ENCODE data around the gene ALPI. TPM values are rescaled to one million over a fixed set of nuclear protein-coding genes. Genes with fewer than 3 reads are reported as not detected.
"Not testable (repeated sequence)": the region's sequence is repeated elsewhere in the genome, so short reads cannot be mapped to it uniquely, and the experiment has no call there.

Gene ALPI
- total RNA-seq, 4 donors from 2014 or later: not detected

DNA sequence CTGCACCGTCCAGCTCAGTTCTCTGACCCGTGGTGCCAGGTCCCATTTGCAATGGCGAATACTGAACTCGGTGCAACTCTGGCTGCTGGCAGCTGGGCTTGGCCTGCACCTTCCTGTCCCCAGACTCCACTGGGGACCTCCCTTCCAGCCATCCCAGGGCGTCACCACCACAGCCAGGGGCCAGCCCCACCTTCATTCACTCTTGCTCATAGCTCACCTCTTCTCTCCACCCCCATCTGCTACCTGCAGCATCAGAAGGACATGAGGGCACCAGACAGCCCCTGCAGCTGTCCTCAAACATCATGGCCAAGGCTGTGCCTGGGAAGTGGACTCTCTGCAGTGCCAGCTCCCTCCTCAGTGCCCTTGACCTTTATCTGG is 16.2 kb upstream of the ALPI start:
- H3K4me1 ChIP-seq: peaks cover 0 to 5% (median 0%) of the 10 kb centered on the region in 3 donors
- WGBS, 2 donors: 20% methylated on average over 1 of the region's 5 CpGs; no CpG with 5 or more reads in 1 of the 2 donors
- no peaks in the 10 kb centered on the region for H3K9me3 ChIP-seq
- H3K4me3 ChIP-seq: no peak overlapping the region
- intact Hi-C loops (cut with DNase I): loop anchor here (10.0 kb wide), 1 partner anchor 535 kb away; no protein-coding TSS in a partner anchor
- DNase-seq: no peak
- no peaks in the 10 kb centered on the region for H3K36me3 ChIP-seq
- TF ChIP-seq, protein P1, sequence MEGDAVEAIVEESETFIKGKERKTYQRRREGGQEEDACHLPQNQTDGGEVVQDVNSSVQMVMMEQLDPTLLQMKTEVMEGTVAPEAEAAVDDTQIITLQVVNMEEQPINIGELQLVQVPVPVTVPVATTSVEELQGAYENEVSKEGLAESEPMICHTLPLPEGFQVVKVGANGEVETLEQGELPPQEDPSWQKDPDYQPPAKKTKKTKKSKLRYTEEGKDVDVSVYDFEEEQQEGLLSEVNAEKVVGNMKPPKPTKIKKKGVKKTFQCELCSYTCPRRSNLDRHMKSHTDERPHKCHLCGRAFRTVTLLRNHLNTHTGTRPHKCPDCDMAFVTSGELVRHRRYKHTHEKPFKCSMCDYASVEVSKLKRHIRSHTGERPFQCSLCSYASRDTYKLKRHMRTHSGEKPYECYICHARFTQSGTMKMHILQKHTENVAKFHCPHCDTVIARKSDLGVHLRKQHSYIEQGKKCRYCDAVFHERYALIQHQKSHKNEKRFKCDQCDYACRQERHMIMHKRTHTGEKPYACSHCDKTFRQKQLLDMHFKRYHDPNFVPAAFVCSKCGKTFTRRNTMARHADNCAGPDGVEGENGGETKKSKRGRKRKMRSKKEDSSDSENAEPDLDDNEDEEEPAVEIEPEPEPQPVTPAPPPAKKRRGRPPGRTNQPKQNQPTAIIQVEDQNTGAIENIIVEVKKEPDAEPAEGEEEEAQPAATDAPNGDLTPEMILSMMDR (IDR thresholded peaks at IDR 0.05): peak in 1 of 6 experiments; percentile 39
- no peak for TF ChIP-seq POLR2A (IDR thresholded peaks at IDR 0.05)
- H3K27me3 ChIP-seq: peaks cover 0 to 19% (median 0%) of the 10 kb centered on the region in 4 donors
- H3K27ac ChIP-seq: no peak overlapping the region

DNA sequence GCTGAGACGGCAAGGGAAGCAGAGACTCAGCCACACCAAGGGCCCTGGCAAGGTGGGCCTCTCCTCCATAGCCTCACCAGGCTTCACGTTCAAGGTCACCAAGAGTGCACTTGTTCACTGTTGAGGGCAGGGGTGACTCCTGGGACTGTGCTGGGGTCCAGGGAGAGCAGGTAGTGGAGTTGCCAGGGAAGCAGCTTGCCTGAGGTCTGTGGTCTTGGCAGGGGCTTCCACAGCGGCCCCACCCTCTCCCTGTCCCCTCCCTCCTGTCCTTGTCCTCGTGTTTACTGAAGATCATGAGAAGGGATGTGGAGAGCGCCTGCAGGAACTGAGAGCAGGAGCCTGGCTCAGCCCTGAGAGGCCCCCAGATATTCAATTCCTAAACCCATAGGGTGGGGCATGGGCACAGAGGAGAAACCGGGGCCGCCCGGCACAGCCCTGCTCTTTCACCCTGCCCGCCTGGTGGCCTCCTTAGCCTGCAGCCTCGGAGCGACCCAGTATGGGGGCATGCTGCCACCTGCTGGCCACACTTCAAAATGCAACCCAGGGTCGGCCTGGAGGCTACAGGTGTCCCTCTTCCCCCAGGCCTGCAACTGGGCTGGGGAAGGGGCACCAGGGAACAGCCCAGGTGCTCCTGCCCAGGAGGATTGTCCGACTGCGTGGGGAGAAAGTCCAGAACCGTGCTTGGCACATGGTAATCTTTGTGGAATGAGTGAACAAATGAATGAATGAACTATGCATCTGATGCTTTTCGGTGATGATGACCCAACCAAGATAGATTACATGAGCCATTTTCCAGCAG is 15.5 kb upstream of the ALPI start:
- H3K27ac ChIP-seq: not testable (repeated sequence)

DNA sequence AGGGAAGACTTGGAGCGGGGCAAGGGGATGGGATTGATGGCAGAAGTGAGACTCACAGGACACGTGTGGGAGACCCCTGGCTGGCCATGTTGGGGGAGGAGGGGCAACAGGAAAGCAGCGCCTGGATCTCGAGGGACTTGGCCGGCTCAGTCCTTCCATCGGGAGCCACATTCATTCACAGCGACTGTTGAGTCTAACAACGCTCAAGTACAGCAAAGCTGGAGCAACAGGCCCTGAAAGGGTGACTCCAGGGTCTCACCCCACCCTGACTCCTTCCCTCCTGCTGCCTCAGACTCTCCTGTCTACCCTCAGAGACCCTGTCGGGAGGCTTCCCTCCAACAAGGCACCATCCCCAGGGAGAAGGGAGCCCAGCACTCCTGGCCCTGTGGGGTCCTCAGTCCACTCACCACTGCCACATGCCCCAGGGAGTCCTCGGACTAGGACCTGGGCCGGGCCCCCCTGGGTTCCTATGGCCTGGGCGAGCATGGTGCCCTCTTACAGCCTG is 14.8 kb upstream of the ALPI start:
- Histone ChIP-seq H3K4me3 (no peak overlapping the region), H3K36me3 (no peaks in the 10 kb centered on the region), H3K4me1 (peaks cover 0 to 5% (median 0%) of the 10 kb centered on the region in 3 donors), H3K27ac (no peak overlapping the region), H3K27me3 (peaks cover 0 to 19% (median 0%) of the 10 kb centered on the region in 4 donors), H3K9me3 (no peaks in the 10 kb centered on the region)
- intact Hi-C loops (cut with DNase I): no loop called here
- WGBS, 2 donors: 74 to 79% methylated on average over 8 to 9 of the region's 12 CpGs
- TF ChIP-seq, protein P1 (IDR thresholded peaks at IDR 0.05): no peak
- no peak for TF ChIP-seq POLR2A (IDR thresholded peaks at IDR 0.05)
- no peak for DNase-seq

More for the DNA sequence above, 15.5 kb upstream of the ALPI start:
- DNase-seq; H3K9me3 ChIP-seq; H3K4me3 ChIP-seq; intact Hi-C loops (cut with DNase I); H3K36me3 ChIP-seq; H3K4me1 ChIP-seq: not testable (repeated sequence)
- TF ChIP-seq, protein P1 (IDR thresholded peaks at IDR 0.05): peak; percentile 80 to 96 (median 88)
- peaks cover 0 to 19% (median 0%) of the 10 kb centered on the region in 4 donors for H3K27me3 ChIP-seq
- 17 to 19% methylated on average over 7 to 9 of the region's 16 CpGs for WGBS, 2 donors

DNA sequence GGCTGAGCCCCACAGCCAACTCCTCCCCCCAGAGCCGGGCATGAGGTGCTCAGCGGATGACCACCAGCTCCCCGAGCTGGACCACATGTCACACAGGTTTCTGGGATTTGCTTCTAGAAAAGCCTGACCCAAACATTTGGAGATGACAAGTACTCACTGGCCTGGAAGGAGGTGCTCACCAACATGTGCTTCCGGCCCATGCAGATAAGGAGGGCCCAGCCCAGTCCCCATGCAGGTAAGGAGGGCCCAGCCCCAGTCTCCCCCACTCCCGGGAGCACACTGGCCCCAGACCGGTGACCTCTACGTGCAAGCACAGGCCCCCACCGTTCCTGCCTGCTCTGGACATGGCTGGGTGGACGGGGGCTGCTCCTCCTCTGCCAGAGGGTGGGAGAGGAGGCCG is 14.0 kb upstream of the ALPI start:
- H3K4me3 ChIP-seq; H3K27ac ChIP-seq; H3K36me3 ChIP-seq; H3K4me1 ChIP-seq; DNase-seq; H3K9me3 ChIP-seq; intact Hi-C loops (cut with DNase I): not testable (repeated sequence)
- no CpG with 5 or more reads among the region's 10 CpGs for WGBS, 2 donors
- peaks cover 0 to 17% (median 0%) of the 10 kb centered on the region in 4 donors for H3K27me3 ChIP-seq

DNA sequence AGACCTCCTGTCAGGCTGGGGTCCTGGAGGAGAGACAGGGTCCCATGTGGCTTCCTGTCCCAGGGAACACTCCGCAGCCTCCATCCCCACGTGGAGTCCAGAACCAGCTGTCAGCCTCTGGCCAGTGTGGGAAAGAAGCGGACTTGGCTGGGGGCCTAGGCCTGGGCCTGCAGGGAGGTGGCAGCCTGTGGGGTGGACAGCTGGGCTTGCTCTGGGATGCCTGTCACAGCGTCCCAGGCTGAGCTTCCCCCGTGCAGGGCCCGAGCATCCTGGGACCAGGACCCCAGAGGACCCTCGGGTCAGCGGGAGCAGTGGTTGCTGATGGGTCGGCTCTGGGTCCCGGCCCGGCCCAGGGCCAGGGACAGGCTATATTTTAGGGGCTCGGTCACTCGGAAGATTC is 13.5 kb upstream of the ALPI start:
- not testable (repeated sequence) for DNase-seq
- H3K27me3 ChIP-seq: peaks cover 0 to 13% (median 0%) of the 10 kb centered on the region in 4 donors

DNA sequence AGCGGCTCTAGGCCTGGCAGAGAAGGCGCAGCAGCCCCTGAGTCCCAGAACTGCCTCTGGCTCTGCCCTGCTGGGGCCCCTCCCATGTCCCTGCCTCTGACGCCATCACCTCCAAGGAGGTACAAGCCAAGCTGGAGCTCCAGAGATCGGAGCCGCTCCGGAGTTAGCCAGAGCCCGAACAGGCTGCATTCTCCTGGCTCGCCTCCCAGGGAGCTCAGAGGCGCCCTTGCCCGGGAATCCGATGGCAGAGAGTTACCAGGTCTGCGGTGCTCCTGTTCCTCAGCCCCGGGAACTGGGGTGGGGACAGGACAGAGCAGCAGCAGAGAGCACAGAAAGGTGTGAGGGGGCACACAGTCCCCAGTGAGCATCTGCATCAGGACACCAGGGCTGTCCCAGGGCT is 12.9 kb upstream of the ALPI start:
- H3K9me3 ChIP-seq; intact Hi-C loops (cut with DNase I); DNase-seq; H3K4me3 ChIP-seq; H3K36me3 ChIP-seq; H3K4me1 ChIP-seq; H3K27ac ChIP-seq: not testable (repeated sequence)
- no CpG with 5 or more reads among the region's 13 CpGs for WGBS, 2 donors
- H3K27me3 ChIP-seq: peaks cover 0 to 16% (median 0%) of the 10 kb centered on the region in 4 donors

More for the DNA sequence above, 13.5 kb upstream of the ALPI start:
- H3K4me3 ChIP-seq; H3K27ac ChIP-seq; H3K36me3 ChIP-seq; intact Hi-C loops (cut with DNase I); H3K9me3 ChIP-seq; H3K4me1 ChIP-seq: not testable (repeated sequence)
- no CpG with 5 or more reads among the region's 13 CpGs for WGBS, 2 donors

DNA sequence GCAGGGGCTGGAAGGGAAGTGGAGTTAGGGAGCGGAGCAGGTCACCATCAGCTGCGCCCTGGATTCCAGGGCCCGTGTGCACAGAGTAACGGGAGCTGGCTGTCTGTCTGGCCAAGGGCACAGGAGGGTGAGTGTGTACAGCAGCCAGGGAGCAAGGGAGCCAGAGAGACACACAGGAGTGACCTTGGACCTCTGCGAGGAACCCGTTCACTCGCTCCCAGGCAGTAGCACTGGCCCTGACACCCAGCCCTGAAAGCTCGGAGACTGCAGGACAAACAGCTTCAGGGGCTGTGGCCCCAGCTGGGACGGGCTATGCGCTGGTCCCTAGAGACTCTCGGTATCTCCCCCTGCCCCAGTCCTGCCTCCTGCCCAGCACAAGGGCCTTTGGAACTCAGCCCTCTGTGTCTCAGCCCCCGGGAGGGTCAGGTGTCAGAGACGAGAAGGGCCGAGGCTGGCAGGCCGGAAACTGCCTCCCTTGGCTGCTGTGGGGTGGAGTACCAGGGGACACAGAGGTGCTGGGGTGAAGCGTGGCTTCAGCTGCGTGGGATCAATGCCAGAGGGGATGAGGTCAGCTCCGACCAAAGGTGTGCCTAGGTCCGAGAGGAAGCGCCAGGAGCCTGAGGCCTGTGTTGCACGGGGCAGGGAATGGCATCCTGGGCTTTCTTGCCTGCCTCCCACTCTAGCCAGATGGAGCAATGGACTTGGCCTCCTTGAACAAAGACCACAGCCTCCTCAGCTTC is 12.1 kb upstream of the ALPI start:
- intact Hi-C loops (cut with DNase I); DNase-seq: not testable (repeated sequence)

More for the DNA sequence above, 12.1 kb upstream of the ALPI start:
- not testable (repeated sequence) for H3K4me3 ChIP-seq, H3K27ac ChIP-seq, H3K9me3 ChIP-seq, H3K36me3 ChIP-seq, H3K4me1 ChIP-seq
- 85% methylated on average over 3 of the region's 21 CpGs; no CpG with 5 or more reads in 1 of the 2 donors for WGBS, 2 donors
- H3K27me3 ChIP-seq: peaks cover 0 to 15% (median 0%) of the 10 kb centered on the region in 4 donors

Measured in esophagus squamous epithelium (tissue), 5 donors.